Fibroblast of mammary gland (primary cell): ENCODE data around the gene RUNX1.

ENCODE experiments used
- DNase-seq: peaks from one replicate; pipeline ENCODE4 v3.0.0-alpha.2; 2010; ENCODE audit warnings: low read depth
- H3K4me3 ChIP-seq: 2 replicates; pipeline ENCODE4 v1.5.1; 2011; ENCODE audit warnings: low read depth, mild to moderate bottlenecking, low read length, moderate library complexity; ENCODE audit not compliant: control insufficient read depth
- CTCF ChIP-seq: conservative IDR thresholded peaks from 2 replicates; pipeline ENCODE4 v1.5.1; 2011; ENCODE audit warnings: low read depth, low read length, inconsistent platforms; ENCODE audit not compliant: control insufficient read depth, insufficient read depth

RUNX1 gene

GRCh38 chr21:35077975-35078374 lies 28.9 kb upstream of the RUNX1 start:
- H3K4me3 ChIP-seq, result no peak overlapping the region
- DNase-seq, result no peak
- TF ChIP-seq CTCF, result no peak

- DNase-seq, result no peak
- H3K4me3 ChIP-seq, result no peak overlapping the region
- TF ChIP-seq CTCF, result no peak
These were observed 28.4 kb upstream of the RUNX1 start for GRCh38 chr21:35077466-35077865.

GRCh38 chr21:35075546-35075945 lies 26.4 kb upstream of the RUNX1 start:
- H3K4me3 ChIP-seq, result no peak overlapping the region
- DNase-seq, result peak; percentile 70
- no peak for TF ChIP-seq CTCF

GRCh38 chr21:35072960-35073359 lies 23.9 kb upstream of the RUNX1 start:
- TF ChIP-seq CTCF, result no peak
- DNase-seq, result no peak

GRCh38 chr21:35072557-35072956 lies 23.5 kb upstream of the RUNX1 start:
- H3K4me3 ChIP-seq, result no peak overlapping the region
- no peak for DNase-seq
- TF ChIP-seq CTCF, result no peak

More at GRCh38 chr21:35072960-35073359, 23.9 kb upstream of the RUNX1 start:
- no peak overlapping the region for H3K4me3 ChIP-seq

GRCh38 chr21:35071347-35071746 lies 22.2 kb upstream of the RUNX1 start:
- no peak for DNase-seq
- no peak for TF ChIP-seq CTCF
- H3K4me3 ChIP-seq, result no peak overlapping the region

- no peak for DNase-seq
- no peak overlapping the region for H3K4me3 ChIP-seq
- no peak for TF ChIP-seq CTCF
These were observed 21.3 kb upstream of the RUNX1 start for GRCh38 chr21:35070436-35070835.
